Lung (tissue), 12 donors: ENCODE data around the gene SLC25A26. TPM values are rescaled to one million over a fixed set of nuclear protein-coding genes. Genes with fewer than 3 reads are reported as not detected.
"Not testable (repeated sequence)": the region's sequence is repeated elsewhere in the genome, so short reads cannot be mapped to it uniquely, and the experiment has no call there.

Source experiments
- ATAC-seq: fragments of 200-7000 bp; cut with Tn5 transposase; one replicate; pipeline ENCODE4 v1.9.1; 2020; ENCODE audit warnings: moderate number of reproducible peaks; ENCODE audit not compliant: insufficient read depth, low FRiP score
- DNase-seq, 3 donors: peaks; one replicate each; pipeline ENCODE4 v3.0.0-alpha.2; 2013 to 2017
- H3K27ac ChIP-seq, 2 donors: one replicate each; pipeline ENCODE4 v1.5.1; 2013; ENCODE audit warnings: mild to moderate bottlenecking in 2 of 2, moderate library complexity in 2 of 2, control low read depth in 1 of 2, inconsistent platforms in 1 of 2, low read depth in 1 of 2, low read length in 1 of 2
- H3K27me3 ChIP-seq, 3 donors: one replicate each; pipeline ENCODE4 v1.5.1; 2013; ENCODE audit warnings: low read length in 2 of 3; ENCODE audit not compliant: control insufficient read depth in 3 of 3, insufficient read depth in 3 of 3
- H3K36me3 ChIP-seq, 4 donors: one replicate each; pipeline ENCODE4 v1.5.1; 2013; ENCODE audit warnings: low read length in 4 of 4, mild to moderate bottlenecking in 1 of 4, moderate library complexity in 1 of 4; ENCODE audit not compliant: control insufficient read depth in 4 of 4, insufficient read depth in 4 of 4
- H3K4me1 ChIP-seq, 5 donors: one replicate each; pipeline ENCODE4 v1.5.1; 2013; ENCODE audit warnings: low read length in 5 of 5, mild to moderate bottlenecking in 2 of 5, moderate library complexity in 1 of 5; ENCODE audit not compliant: control insufficient read depth in 5 of 5, insufficient read depth in 5 of 5
- H3K4me3 ChIP-seq: one replicate; pipeline ENCODE4 v1.5.1; 2013; ENCODE audit warnings: mild to moderate bottlenecking, control low read depth, moderate library complexity
- H3K9ac ChIP-seq, 2 donors: one replicate each; pipeline ENCODE4 v1.5.1; 2013; ENCODE audit warnings: low read length in 2 of 2, control low read depth in 1 of 2; ENCODE audit not compliant: insufficient read depth in 1 of 2
- H3K9me3 ChIP-seq, 4 donors: one replicate each; pipeline ENCODE4 v1.5.1; 2013; ENCODE audit warnings: low read length in 3 of 4, mild to moderate bottlenecking in 1 of 4, moderate library complexity in 1 of 4; ENCODE audit not compliant: control insufficient read depth in 4 of 4, insufficient read depth in 3 of 4
- WGBS, 2 donors: extraction: QIAGEN DNeasy Blood & Tissue Kit; methylation state at CpG; one replicate each; pipeline ENCODE4 v1.1.7; 2013; 5-methylcytosine and 5-hydroxymethylcytosine counted together
- polyA plus RNA-seq, 2 donors: library from polyadenylated mRNA; stranded (reverse); fragments of 200-250 nt; gene quantifications; one replicate each; pipeline ENCODE4 v1.2.1, GENCODE V29; 2013
- total RNA-seq, 2 donors: library from RNA; depleted of rRNA in 1 of 2; stranded (reverse); fragments of >200 nt in 1 of 2; gene quantifications; one replicate each; pipeline ENCODE4 v1.2.1, GENCODE V29; 2014 to 2021
- TF ChIP-seq, protein P1 (sequence below): IDR thresholded peaks from 2 replicates; pipeline ENCODE4 v1.5.1; 2012; ENCODE audit warnings: mild to moderate bottlenecking; ENCODE audit errors: control extremely low read depth, extremely low read depth
- donor health status: control.
- donor health status: control.
- donor health status: Bipolar disorder and iron deficiency.
- donor health status: healthy.
- donor health status: DM: yes; HTN: yes; CAD: no.

SLC25A26 gene
- total and polyA plus RNA-seq, 4 donors: 10.4 to 18.0 (median 14.9) TPM

DNA sequence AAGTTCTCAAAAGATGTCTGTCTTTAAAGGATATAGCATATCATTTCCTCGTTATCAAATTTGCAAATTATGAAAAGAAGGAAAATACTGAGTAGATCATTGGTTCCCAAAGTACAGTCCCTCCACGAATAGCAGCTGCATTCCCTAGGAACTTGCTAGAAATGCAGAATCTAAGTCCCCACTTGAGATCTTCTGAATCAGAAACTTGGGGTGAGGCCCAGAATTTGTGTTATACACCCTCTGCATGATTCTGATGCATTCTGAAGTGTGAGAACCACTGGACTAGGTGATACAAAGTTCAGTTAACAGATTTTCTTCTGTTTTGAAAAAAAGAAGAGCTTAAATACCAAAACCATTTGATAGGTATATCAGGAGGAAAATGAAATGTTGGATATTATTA lies 77.1 kb downstream of the SLC25A26 start:
- H3K4me1 ChIP-seq: peaks cover 2 to 34% (median 7%) of the 10 kb centered on the region in 5 donors
- no peak overlapping the region for H3K27ac ChIP-seq
- ATAC-seq (no peak), DNase-seq (peak in 2 of 3 donors; percentile 16 to 54)
- no peaks in the 10 kb centered on the region for H3K36me3 ChIP-seq
- 60 to 84% methylated on average over 2 of the region's 2 CpGs for WGBS, 2 donors
- H3K4me3 ChIP-seq: no peak overlapping the region
- H3K9me3 ChIP-seq: no peaks in the 10 kb centered on the region
- H3K27me3 ChIP-seq: no peaks in the 10 kb centered on the region
- TF ChIP-seq, protein P1, sequence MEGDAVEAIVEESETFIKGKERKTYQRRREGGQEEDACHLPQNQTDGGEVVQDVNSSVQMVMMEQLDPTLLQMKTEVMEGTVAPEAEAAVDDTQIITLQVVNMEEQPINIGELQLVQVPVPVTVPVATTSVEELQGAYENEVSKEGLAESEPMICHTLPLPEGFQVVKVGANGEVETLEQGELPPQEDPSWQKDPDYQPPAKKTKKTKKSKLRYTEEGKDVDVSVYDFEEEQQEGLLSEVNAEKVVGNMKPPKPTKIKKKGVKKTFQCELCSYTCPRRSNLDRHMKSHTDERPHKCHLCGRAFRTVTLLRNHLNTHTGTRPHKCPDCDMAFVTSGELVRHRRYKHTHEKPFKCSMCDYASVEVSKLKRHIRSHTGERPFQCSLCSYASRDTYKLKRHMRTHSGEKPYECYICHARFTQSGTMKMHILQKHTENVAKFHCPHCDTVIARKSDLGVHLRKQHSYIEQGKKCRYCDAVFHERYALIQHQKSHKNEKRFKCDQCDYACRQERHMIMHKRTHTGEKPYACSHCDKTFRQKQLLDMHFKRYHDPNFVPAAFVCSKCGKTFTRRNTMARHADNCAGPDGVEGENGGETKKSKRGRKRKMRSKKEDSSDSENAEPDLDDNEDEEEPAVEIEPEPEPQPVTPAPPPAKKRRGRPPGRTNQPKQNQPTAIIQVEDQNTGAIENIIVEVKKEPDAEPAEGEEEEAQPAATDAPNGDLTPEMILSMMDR: no peak
- H3K9ac ChIP-seq: no peak overlapping the region

DNA sequence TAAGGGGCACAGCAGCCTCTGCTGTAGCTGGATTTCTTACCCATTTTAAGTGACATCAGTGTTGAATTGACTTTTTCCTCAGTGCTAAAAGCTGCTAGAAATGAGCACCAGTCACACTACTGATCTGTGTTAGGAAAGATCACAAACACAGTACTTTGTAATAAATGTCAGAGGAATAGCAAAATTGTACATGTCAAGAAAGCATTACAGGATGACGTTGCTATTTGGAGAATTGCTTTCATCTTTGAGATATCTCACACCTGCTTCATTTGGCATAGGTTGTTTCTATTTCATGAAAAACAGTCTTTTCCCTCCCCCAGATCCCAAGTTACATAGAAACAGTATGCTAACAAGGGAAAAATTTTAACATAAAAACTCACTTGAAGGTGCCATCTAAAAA lies 77.8 kb downstream of the SLC25A26 start:
- DNase-seq (peak in 1 of 3 donors; percentile 23), ATAC-seq (no peak)
- H3K27me3 ChIP-seq: no peaks in the 10 kb centered on the region
- H3K9ac ChIP-seq: no peak overlapping the region
- no peaks in the 10 kb centered on the region for H3K9me3 ChIP-seq
- H3K27ac ChIP-seq: no peak overlapping the region
- peaks cover 2 to 34% (median 7%) of the 10 kb centered on the region in 5 donors for H3K4me1 ChIP-seq
- no peak overlapping the region for H3K4me3 ChIP-seq
- 63 to 67% methylated on average over 1 of the region's 1 CpG for WGBS, 2 donors
- TF ChIP-seq, protein P1: no peak
- H3K36me3 ChIP-seq: no peaks in the 10 kb centered on the region

- not testable (repeated sequence) for ATAC-seq, H3K9me3 ChIP-seq, H3K4me3 ChIP-seq, H3K27ac ChIP-seq, H3K27me3 ChIP-seq, DNase-seq, H3K36me3 ChIP-seq
- Histone ChIP-seq H3K9ac (peak overlapping the region in 1 of 2 donors; percentile 59), H3K4me1 (peaks cover 2 to 34% (median 7%) of the 10 kb centered on the region in 5 donors)
- 84 to 92% methylated on average over 7 of the region's 7 CpGs for WGBS, 2 donors
Measured at GRCh38 chr3:66299085-66299484, 78.3 kb downstream of the SLC25A26 start.

DNA sequence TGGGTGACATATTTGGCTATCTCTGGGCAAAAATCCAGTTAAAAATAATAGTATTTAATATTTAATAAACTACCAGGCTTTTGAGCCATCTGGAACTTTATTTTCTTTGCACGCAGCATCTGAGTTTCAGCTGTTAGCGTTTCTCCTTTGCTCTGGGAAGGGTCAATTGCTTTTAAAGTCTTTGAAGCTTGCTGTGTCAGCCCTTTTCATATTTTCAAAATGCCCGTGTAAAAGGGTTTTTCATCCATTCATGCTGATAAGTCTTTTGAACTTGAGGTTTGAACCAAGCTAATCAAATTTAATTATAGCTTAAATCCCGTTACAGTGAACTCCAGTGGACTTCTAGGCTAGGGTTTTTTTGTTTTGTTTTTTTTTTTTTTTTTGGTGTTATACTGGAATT lies 79.1 kb downstream of the SLC25A26 start:
- Histone ChIP-seq H3K4me1 (peaks cover 2 to 34% (median 7%) of the 10 kb centered on the region in 5 donors), H3K36me3 (no peaks in the 10 kb centered on the region), H3K9ac (peak overlapping the region in 1 of 2 donors; percentile 59), H3K4me3 (no peak overlapping the region), H3K9me3 (no peaks in the 10 kb centered on the region), H3K27ac (no peak overlapping the region), H3K27me3 (no peaks in the 10 kb centered on the region)
- TF ChIP-seq, protein P1: no peak
- WGBS, 2 donors: 80 to 92% methylated on average over 4 of the region's 4 CpGs
- peak in 2 of 3 donors; percentile 71 to 78 for DNase-seq
- no peak for ATAC-seq
